Dendritic cell treated with granulocyte-macrophage colony-stimulating factor and Interleukin-4, amounts not matched to agents 40 ng/mL and 50 ng/mL, for 4 days (primary cell): ENCODE measurements around the gene FCGBP.
"Not testable (repeated sequence)": the region's sequence is repeated elsewhere in the genome, so short reads cannot be mapped to it uniquely, and the experiment has no call there.

Source experiments
- H3K27ac Mint-ChIP-seq: one replicate; pipeline ENCODE4 v1.8.0; 2022; ENCODE audit warnings: mild to moderate bottlenecking, mixed read lengths
- H3K27me3 Mint-ChIP-seq: one replicate; pipeline ENCODE4 v1.8.0; 2022; ENCODE audit warnings: mild to moderate bottlenecking, mixed read lengths
- H3K36me3 Mint-ChIP-seq: one replicate; pipeline ENCODE4 v1.8.0; 2022; ENCODE audit warnings: low read depth, mixed read lengths
- H3K4me1 Mint-ChIP-seq: one replicate; pipeline ENCODE4 v1.8.0; 2022; ENCODE audit warnings: low read depth, mixed read lengths
- H3K4me3 Mint-ChIP-seq: one replicate; pipeline ENCODE4 v1.8.0; 2022; ENCODE audit warnings: mild to moderate bottlenecking, moderate library complexity, mixed read lengths
- H3K9me3 Mint-ChIP-seq: one replicate; pipeline ENCODE4 v1.8.0; 2022; ENCODE audit warnings: mixed read lengths
- intact Hi-C: fragments of 100-400 bp; cut with micrococcal nuclease; formaldehyde crosslinking; loops from one replicate; pipeline ENCODE4 v1.15.0; 2022

FCGBP gene

GRCh38 chr19:39884721-39885120 is 49.7 kb downstream of the FCGBP start:
- H3K4me3 Mint-ChIP-seq, H3K27ac Mint-ChIP-seq, H3K4me1 Mint-ChIP-seq, H3K36me3 Mint-ChIP-seq, H3K27me3 Mint-ChIP-seq, H3K9me3 Mint-ChIP-seq, intact Hi-C loops: not testable (repeated sequence)
